ENCODE data around the gene AOPEP. TPM values are rescaled to one million over a fixed set of nuclear protein-coding genes. Genes with fewer than 3 reads are reported as not detected.
A peak's percentile ranks its signal among the peaks of the same experiment; 100 is the strongest.

Gene AOPEP
- total and polyA plus RNA-seq, 2 of the 13 experiments (the other 11 are each of a cell fraction or from before 2014, with no cell fraction given) = 22.2 to 41.6 TPM

DNA sequence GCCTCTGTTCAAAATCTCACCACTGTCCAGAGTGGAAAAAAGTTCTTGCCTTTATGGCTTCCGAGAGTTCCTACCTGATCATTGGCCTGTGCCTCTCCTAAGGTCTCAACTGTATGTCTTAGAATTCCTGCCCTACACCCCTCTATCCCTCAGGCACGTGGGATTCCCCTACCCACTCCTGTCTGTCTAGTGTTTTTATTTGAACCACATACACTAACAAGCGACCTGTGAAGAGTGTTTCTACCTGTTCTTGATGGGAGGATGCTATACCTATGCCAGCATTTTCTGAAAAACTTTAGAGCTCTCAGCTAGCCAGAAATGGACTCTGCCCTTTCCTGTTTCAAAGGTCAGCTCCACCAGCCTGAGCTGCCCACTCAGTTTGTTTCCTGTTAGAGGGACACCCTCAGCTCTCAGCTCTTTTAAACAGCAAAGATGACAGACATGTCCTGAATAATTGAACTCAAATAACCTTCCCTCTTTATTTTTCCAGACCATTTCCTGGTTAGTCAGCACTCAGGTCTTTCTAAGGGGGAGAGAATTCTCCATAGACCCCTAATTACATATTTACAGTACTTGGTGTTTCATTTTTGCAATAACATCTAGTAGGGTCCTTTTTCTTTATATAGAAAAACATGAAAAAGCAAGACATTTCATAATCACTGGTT is 214.8 kb downstream of the AOPEP start (continued):
- TF ChIP-seq, protein P1, sequence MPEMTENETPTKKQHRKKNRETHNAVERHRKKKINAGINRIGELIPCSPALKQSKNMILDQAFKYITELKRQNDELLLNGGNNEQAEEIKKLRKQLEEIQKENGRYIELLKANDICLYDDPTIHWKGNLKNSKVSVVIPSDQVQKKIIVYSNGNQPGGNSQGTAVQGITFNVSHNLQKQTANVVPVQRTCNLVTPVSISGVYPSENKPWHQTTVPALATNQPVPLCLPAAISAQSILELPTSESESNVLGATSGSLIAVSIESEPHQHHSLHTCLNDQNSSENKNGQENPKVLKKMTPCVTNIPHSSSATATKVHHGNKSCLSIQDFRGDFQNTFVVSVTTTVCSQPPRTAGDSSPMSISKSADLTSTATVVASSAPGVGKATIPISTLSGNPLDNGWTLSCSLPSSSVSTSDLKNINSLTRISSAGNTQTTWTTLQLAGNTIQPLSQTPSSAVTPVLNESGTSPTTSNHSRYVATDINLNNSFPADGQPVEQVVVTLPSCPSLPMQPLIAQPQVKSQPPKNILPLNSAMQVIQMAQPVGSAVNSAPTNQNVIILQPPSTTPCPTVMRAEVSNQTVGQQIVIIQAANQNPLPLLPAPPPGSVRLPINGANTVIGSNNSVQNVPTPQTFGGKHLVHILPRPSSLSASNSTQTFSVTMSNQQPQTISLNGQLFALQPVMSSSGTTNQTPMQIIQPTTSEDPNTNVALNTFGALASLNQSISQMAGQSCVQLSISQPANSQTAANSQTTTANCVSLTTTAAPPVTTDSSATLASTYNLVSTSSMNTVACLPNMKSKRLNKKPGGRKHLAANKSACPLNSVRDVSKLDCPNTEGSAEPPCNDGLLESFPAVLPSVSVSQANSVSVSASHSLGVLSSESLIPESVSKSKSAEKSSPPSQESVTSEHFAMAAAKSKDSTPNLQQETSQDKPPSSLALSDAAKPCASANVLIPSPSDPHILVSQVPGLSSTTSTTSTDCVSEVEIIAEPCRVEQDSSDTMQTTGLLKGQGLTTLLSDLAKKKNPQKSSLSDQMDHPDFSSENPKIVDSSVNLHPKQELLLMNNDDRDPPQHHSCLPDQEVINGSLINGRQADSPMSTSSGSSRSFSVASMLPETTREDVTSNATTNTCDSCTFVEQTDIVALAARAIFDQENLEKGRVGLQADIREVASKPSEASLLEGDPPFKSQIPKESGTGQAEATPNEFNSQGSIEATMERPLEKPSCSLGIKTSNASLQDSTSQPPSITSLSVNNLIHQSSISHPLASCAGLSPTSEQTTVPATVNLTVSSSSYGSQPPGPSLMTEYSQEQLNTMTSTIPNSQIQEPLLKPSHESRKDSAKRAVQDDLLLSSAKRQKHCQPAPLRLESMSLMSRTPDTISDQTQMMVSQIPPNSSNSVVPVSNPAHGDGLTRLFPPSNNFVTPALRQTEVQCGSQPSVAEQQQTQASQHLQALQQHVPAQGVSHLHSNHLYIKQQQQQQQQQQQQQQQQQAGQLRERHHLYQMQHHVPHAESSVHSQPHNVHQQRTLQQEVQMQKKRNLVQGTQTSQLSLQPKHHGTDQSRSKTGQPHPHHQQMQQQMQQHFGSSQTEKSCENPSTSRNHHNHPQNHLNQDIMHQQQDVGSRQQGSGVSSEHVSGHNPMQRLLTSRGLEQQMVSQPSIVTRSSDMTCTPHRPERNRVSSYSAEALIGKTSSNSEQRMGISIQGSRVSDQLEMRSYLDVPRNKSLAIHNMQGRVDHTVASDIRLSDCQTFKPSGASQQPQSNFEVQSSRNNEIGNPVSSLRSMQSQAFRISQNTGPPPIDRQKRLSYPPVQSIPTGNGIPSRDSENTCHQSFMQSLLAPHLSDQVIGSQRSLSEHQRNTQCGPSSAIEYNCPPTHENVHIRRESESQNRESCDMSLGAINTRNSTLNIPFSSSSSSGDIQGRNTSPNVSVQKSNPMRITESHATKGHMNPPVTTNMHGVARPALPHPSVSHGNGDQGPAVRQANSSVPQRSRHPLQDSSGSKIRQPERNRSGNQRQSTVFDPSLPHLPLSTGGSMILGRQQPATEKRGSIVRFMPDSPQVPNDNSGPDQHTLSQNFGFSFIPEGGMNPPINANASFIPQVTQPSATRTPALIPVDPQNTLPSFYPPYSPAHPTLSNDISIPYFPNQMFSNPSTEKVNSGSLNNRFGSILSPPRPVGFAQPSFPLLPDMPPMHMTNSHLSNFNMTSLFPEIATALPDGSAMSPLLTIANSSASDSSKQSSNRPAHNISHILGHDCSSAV (CRISPR knock-in tag; IDR thresholded peaks at IDR 0.05; ENCODE audit: borderline replicate concordance) = no peak
- TF ChIP-seq ZNF629 (CRISPR knock-in tag; conservative IDR thresholded peaks at IDR 0.05) = 0 out of 2 replicates have a peak, but pooled peaks have one; percentile 14
- TF ChIP-seq, protein P2, sequence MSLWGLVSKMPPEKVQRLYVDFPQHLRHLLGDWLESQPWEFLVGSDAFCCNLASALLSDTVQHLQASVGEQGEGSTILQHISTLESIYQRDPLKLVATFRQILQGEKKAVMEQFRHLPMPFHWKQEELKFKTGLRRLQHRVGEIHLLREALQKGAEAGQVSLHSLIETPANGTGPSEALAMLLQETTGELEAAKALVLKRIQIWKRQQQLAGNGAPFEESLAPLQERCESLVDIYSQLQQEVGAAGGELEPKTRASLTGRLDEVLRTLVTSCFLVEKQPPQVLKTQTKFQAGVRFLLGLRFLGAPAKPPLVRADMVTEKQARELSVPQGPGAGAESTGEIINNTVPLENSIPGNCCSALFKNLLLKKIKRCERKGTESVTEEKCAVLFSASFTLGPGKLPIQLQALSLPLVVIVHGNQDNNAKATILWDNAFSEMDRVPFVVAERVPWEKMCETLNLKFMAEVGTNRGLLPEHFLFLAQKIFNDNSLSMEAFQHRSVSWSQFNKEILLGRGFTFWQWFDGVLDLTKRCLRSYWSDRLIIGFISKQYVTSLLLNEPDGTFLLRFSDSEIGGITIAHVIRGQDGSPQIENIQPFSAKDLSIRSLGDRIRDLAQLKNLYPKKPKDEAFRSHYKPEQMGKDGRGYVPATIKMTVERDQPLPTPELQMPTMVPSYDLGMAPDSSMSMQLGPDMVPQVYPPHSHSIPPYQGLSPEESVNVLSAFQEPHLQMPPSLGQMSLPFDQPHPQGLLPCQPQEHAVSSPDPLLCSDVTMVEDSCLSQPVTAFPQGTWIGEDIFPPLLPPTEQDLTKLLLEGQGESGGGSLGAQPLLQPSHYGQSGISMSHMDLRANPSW (CRISPR knock-in tag; IDR thresholded peaks at IDR 0.05; ENCODE audit: borderline replicate concordance) = 0 out of 2 replicates have a peak, but pooled peaks have one; percentile 24
- peak; percentile 75; the same call in 1 of the 2 replicates for TF ChIP-seq HMG20A (CRISPR knock-in tag; IDR thresholded peaks at IDR 0.05; ENCODE audit: borderline replicate concordance)
- TF ChIP-seq, protein P3, sequence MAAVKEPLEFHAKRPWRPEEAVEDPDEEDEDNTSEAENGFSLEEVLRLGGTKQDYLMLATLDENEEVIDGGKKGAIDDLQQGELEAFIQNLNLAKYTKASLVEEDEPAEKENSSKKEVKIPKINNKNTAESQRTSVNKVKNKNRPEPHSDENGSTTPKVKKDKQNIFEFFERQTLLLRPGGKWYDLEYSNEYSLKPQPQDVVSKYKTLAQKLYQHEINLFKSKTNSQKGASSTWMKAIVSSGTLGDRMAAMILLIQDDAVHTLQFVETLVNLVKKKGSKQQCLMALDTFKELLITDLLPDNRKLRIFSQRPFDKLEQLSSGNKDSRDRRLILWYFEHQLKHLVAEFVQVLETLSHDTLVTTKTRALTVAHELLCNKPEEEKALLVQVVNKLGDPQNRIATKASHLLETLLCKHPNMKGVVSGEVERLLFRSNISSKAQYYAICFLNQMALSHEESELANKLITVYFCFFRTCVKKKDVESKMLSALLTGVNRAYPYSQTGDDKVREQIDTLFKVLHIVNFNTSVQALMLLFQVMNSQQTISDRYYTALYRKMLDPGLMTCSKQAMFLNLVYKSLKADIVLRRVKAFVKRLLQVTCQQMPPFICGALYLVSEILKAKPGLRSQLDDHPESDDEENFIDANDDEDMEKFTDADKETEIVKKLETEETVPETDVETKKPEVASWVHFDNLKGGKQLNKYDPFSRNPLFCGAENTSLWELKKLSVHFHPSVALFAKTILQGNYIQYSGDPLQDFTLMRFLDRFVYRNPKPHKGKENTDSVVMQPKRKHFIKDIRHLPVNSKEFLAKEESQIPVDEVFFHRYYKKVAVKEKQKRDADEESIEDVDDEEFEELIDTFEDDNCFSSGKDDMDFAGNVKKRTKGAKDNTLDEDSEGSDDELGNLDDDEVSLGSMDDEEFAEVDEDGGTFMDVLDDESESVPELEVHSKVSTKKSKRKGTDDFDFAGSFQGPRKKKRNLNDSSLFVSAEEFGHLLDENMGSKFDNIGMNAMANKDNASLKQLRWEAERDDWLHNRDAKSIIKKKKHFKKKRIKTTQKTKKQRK (IDR thresholded peaks at IDR 0.05; ENCODE audit: low read length) = no peak
- TF ChIP-seq NFIC (IDR thresholded peaks at IDR 0.05; ENCODE audit: low read length) = peak; percentile 87; the same call in 1 of the 2 replicates
- no peak for TF ChIP-seq SATB2 (CRISPR knock-in tag; IDR thresholded peaks at IDR 0.05)
- TF ChIP-seq ZGPAT (CRISPR knock-in tag; IDR thresholded peaks at IDR 0.05) = peak; percentile 73
- peak; percentile 89 for TF ChIP-seq ZNF264 (CRISPR knock-in tag; IDR thresholded peaks at IDR 0.05)
